Measurements from ENCODE around the gene CERS3. TPM values are rescaled to one million over a fixed set of nuclear protein-coding genes. Genes with fewer than 3 reads are reported as not detected.

Gene CERS3
- total RNA-seq, 1 experiment from 2014 or later = 0.11 TPM

DNA sequence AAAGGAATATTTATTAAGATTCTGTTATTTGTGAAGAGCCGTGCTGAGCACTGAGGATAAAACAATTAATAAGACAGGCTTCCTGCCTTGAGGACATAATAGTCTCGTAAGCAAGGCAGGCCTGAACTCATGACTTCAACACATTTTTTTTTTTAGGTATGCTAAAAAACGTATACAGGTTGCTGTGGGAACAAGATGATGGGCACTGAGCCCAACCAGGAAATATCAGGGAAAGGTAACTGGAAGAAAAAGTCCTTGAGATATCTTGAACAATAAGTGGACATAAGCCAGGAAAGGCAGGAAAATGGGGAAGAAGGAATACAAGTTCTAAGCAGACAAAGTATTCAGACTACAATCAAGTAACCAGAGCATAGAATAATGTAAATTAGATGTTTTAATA is 26.1 kb downstream of the CERS3 start:
- H3K9ac ChIP-seq (ENCODE audit: low read length) = no peak overlapping the region
- no peaks in the 10 kb centered on the region for H3K4me1 ChIP-seq (ENCODE audit: insufficient read depth, low read length)
- DNase-seq (no peak), ATAC-seq (no peak)
- H3K27ac ChIP-seq (ENCODE audit: low read length) = no peak overlapping the region
- no peaks in the 10 kb centered on the region for H3K36me3 ChIP-seq (ENCODE audit: low read depth, low read length)
- TF ChIP-seq EZH2phosphoT487 (IDR thresholded peaks at IDR 0.05; ENCODE audit: borderline replicate concordance, low read length) (no peak), EZH2 (IDR thresholded peaks at IDR 0.05; ENCODE audit: low read length, unreplicated experiment) (no peak)
- TF ChIP-seq, protein P1, sequence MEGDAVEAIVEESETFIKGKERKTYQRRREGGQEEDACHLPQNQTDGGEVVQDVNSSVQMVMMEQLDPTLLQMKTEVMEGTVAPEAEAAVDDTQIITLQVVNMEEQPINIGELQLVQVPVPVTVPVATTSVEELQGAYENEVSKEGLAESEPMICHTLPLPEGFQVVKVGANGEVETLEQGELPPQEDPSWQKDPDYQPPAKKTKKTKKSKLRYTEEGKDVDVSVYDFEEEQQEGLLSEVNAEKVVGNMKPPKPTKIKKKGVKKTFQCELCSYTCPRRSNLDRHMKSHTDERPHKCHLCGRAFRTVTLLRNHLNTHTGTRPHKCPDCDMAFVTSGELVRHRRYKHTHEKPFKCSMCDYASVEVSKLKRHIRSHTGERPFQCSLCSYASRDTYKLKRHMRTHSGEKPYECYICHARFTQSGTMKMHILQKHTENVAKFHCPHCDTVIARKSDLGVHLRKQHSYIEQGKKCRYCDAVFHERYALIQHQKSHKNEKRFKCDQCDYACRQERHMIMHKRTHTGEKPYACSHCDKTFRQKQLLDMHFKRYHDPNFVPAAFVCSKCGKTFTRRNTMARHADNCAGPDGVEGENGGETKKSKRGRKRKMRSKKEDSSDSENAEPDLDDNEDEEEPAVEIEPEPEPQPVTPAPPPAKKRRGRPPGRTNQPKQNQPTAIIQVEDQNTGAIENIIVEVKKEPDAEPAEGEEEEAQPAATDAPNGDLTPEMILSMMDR (conservative IDR thresholded peaks at IDR 0.05; ENCODE audit: low read depth, low read length) = no peak
- H3K4me2 ChIP-seq (ENCODE audit: low read length) = no peak overlapping the region
- H3K9me2 ChIP-seq (replicated peaks; ENCODE audit: low read length) = no peaks in the 10 kb centered on the region
- no peaks in the 10 kb centered on the region for H4K20me1 ChIP-seq (ENCODE audit: low read length)
- H2AFZ ChIP-seq (ENCODE audit: low read length) = no peak overlapping the region
- no peaks in the 10 kb centered on the region for H3K79me2 ChIP-seq (ENCODE audit: low read length)
- intact Hi-C loops (cut with micrococcal nuclease) = no loop called here
- no TSS peak for BruUV-seq (replicated peaks)
- H3F3A ChIP-seq (ENCODE audit: low read length, unreplicated experiment) = no peaks in the 10 kb centered on the region
- H3K9me3 ChIP-seq (ENCODE audit: low read length) = no peaks in the 10 kb centered on the region
- H3K27me3 ChIP-seq (ENCODE audit: low read length) = peaks cover 90% of the 10 kb centered on the region
- ChIA-PET POLR2A (ENCODE audit: unreplicated experiment) (no interaction called here), CTCF (no interaction called here)
- H3K4me3 ChIP-seq (ENCODE audit: low read length) = no peak overlapping the region

- no TSS peak for BruUV-seq (replicated peaks)
These were observed 27.6 kb downstream of the CERS3 start for GRCh38 chr15:100501117-100501516.

DNA sequence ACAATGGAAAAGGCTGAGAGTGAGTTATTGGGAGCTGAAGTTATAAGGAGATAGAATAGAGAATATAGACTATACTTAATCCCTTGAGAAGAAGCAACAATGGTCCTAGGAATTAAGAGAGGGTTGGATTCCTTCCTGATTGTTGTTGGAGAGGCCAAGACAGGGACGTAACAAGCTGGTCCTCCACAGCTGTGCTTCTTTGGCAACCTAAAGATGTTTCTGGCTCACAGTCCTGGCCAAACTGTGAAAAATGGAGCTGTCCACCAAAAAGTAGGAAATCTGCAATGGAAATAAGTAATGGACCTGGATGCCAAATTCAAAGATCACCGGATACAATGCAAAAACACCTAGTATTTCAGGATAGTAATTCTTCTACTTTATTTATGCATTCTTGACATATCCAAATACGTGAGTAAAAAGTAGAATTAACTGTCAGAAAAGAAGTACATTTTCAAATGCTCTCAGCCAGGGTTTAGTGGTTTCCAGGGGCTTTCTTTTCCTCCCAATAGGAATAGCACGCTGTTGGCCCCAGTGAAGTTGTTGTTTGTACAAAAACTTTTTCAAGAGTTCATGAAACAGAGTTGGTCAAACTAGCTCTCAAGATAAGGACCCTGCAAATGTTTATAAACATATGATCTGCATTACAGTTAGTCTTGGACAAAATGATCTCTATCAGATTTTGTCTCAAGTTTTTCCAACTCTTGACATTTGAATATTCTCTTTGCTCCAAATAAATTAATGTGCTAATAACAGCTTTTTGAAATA is 28.3 kb downstream of the CERS3 start:
- CTCF ChIA-PET = no interaction called here
- ATAC-seq = no peak
- Histone ChIP-seq H3K9ac (ENCODE audit: low read length) (no peak overlapping the region), H3K27me3 (ENCODE audit: low read length) (peaks cover 84% of the 10 kb centered on the region), H3K4me2 (ENCODE audit: low read length) (no peak overlapping the region), H3K36me3 (ENCODE audit: low read depth, low read length) (no peaks in the 10 kb centered on the region), H3K9me2 (replicated peaks; ENCODE audit: low read length) (no peaks in the 10 kb centered on the region), H3K27ac (ENCODE audit: low read length) (no peak overlapping the region), H3F3A (ENCODE audit: low read length, unreplicated experiment) (no peaks in the 10 kb centered on the region), H2AFZ (ENCODE audit: low read length) (no peak overlapping the region), H3K4me1 (ENCODE audit: insufficient read depth, low read length) (no peaks in the 10 kb centered on the region), H3K79me2 (ENCODE audit: low read length) (no peaks in the 10 kb centered on the region), H4K20me1 (ENCODE audit: low read length) (no peaks in the 10 kb centered on the region), H3K9me3 (ENCODE audit: low read length) (no peaks in the 10 kb centered on the region), H3K4me3 (ENCODE audit: low read length) (no peak overlapping the region)
- POLR2A ChIA-PET (ENCODE audit: unreplicated experiment) = no interaction called here
- no peak for DNase-seq
- TF ChIP-seq EZH2 (IDR thresholded peaks at IDR 0.05; ENCODE audit: low read length, unreplicated experiment) (no peak), EZH2phosphoT487 (IDR thresholded peaks at IDR 0.05; ENCODE audit: borderline replicate concordance, low read length) (no peak)
- TF ChIP-seq, protein P1 (conservative IDR thresholded peaks at IDR 0.05; ENCODE audit: low read depth, low read length) = no peak
- BruUV-seq (replicated peaks) = no TSS peak
- intact Hi-C loops (cut with micrococcal nuclease) = no loop called here

More at GRCh38 chr15:100501117-100501516, 27.6 kb downstream of the CERS3 start:
- Histone ChIP-seq H3K9me3 (ENCODE audit: low read length) (no peaks in the 10 kb centered on the region), H3F3A (ENCODE audit: low read length, unreplicated experiment) (no peaks in the 10 kb centered on the region), H3K4me2 (ENCODE audit: low read length) (no peak overlapping the region), H3K79me2 (ENCODE audit: low read length) (no peaks in the 10 kb centered on the region), H3K27ac (ENCODE audit: low read length) (no peak overlapping the region), H3K36me3 (ENCODE audit: low read depth, low read length) (no peaks in the 10 kb centered on the region), H3K9ac (ENCODE audit: low read length) (no peak overlapping the region), H3K9me2 (replicated peaks; ENCODE audit: low read length) (no peaks in the 10 kb centered on the region), H3K4me1 (ENCODE audit: insufficient read depth, low read length) (no peaks in the 10 kb centered on the region), H3K27me3 (ENCODE audit: low read length) (peaks cover 87% of the 10 kb centered on the region), H4K20me1 (ENCODE audit: low read length) (no peaks in the 10 kb centered on the region), H3K4me3 (ENCODE audit: low read length) (no peak overlapping the region), H2AFZ (ENCODE audit: low read length) (no peak overlapping the region)
- CTCF ChIA-PET = no interaction called here
- TF ChIP-seq, protein P1 (conservative IDR thresholded peaks at IDR 0.05; ENCODE audit: low read depth, low read length) = no peak
- TF ChIP-seq EZH2phosphoT487 (IDR thresholded peaks at IDR 0.05; ENCODE audit: borderline replicate concordance, low read length) (no peak), EZH2 (IDR thresholded peaks at IDR 0.05; ENCODE audit: low read length, unreplicated experiment) (no peak)
- POLR2A ChIA-PET (ENCODE audit: unreplicated experiment) = no interaction called here
- ATAC-seq = peak; percentile 60
- no peak for DNase-seq
- intact Hi-C loops (cut with micrococcal nuclease) = no loop called here

Data from PC-3 (cell line).